Activated naive CD8-positive, alpha-beta T cell (primary cell): ENCODE data around the gene OBI1.

Source experiments
- H3K27ac Mint-ChIP-seq: one replicate; pipeline ENCODE4 v1.8.0; 2021; ENCODE audit warnings: mixed read lengths
- H3K27me3 Mint-ChIP-seq: one replicate; pipeline ENCODE4 v1.8.0; 2021; ENCODE audit warnings: mixed read lengths
- H3K36me3 Mint-ChIP-seq: one replicate; pipeline ENCODE4 v1.8.0; 2021; ENCODE audit warnings: mixed read lengths
- H3K4me1 Mint-ChIP-seq: one replicate; pipeline ENCODE4 v1.8.0; 2021; ENCODE audit warnings: low read depth, mixed read lengths
- H3K4me3 Mint-ChIP-seq: one replicate; pipeline ENCODE4 v1.8.0; 2021; ENCODE audit warnings: mild to moderate bottlenecking, mixed read lengths
- H3K9me3 Mint-ChIP-seq: one replicate; pipeline ENCODE4 v1.8.0; 2021; ENCODE audit warnings: low read depth, mixed read lengths

Gene OBI1

DNA sequence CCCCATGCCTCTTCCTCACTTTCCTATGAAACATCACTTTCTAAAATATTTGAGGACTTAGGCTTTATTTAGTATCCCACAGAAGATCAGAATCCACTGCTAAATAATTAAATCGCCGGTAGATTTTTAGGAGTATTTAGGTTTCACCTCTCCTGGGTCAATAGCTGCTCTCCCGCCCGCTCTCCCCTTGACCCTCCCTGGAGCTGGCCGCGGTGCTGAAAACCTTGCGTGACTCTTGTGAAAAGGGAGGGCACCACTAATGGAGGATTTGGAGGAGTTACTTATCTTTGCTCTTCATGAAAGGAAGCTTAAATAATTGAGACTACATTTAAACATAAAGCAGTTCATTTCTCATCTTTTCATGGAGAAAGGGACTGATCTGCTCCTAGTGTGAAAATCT lies 69.7 kb downstream of the OBI1 start:
- H3K36me3 Mint-ChIP-seq, result no peaks in the 10 kb centered on the region
- no peak overlapping the region for H3K27ac Mint-ChIP-seq
- H3K9me3 Mint-ChIP-seq, result peaks cover 26% of the 10 kb centered on the region
- peaks cover 8% of the 10 kb centered on the region for H3K4me1 Mint-ChIP-seq
- H3K4me3 Mint-ChIP-seq, result no peak overlapping the region
- peaks cover 64% of the 10 kb centered on the region for H3K27me3 Mint-ChIP-seq

DNA sequence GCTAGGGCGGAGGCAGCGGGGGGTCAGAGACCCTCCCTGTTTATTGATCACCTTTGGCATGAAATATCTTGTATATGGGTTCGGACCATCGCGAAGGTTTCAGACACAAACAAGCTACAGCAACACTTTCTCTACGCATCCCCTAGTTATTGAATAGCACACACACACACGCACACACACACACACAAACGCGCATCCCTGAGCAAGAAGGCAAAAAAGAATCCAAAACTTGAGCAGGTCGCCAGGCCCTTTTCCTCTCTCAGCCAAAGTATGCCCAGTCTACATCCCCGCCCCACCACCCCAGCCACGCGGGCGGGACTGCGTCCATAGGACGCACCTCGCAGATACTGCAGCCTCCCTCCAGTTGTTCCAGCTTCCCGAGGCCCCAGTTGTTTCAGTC lies 71.6 kb downstream of the OBI1 start:
- Mint-ChIP-seq H3K27ac (no peak overlapping the region), H3K4me3 (no peak overlapping the region), H3K27me3 (peaks cover 52% of the 10 kb centered on the region), H3K36me3 (no peaks in the 10 kb centered on the region), H3K4me1 (peaks cover 8% of the 10 kb centered on the region), H3K9me3 (peaks cover 26% of the 10 kb centered on the region)

DNA sequence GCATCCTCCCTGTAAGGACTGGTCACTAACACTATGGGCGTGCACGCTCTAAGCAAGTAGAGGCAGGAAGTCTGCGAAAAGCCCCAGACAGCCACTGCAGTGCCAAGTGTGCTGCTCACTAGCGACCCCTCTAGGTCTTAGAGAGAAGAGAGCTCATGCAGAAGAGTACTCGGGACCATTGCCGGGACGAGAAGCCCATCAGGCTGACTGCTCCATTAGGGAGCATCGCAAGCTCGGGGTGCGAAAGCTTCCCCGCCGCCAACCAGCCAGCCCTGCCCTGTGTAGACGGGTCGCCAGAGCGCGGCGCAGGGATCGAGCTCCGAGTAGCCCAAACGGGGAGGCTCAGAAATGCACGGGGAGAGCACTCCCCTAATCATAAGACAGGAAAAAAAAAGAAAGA lies 72.2 kb downstream of the OBI1 start:
- Mint-ChIP-seq H3K27ac (no peak overlapping the region), H3K27me3 (peaks cover 49% of the 10 kb centered on the region), H3K4me1 (peaks cover 8% of the 10 kb centered on the region), H3K9me3 (peaks cover 26% of the 10 kb centered on the region), H3K36me3 (no peaks in the 10 kb centered on the region), H3K4me3 (no peak overlapping the region)

DNA sequence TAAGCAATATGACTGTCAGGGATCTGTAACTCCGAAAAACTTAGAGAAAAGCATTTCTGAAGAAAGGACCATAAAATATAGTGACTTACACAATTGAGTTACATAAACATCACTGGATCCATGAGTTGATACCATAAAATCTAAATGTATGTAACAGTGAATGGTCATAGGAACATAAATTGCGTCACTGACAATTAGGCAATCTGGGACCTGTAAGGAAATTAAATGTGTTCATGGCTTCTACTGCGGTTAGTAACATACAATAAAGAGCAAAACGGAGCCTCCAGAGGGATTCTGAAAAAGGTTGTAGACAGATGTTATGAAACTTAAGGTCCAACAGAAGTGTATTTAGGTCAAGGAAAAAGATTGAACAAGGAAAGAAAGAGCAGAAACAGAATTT lies 82.7 kb downstream of the OBI1 start:
- Mint-ChIP-seq H3K4me1 (no peaks in the 10 kb centered on the region), H3K27me3 (peaks cover 13% of the 10 kb centered on the region), H3K4me3 (no peak overlapping the region), H3K9me3 (no peaks in the 10 kb centered on the region), H3K36me3 (no peaks in the 10 kb centered on the region), H3K27ac (no peak overlapping the region)

DNA sequence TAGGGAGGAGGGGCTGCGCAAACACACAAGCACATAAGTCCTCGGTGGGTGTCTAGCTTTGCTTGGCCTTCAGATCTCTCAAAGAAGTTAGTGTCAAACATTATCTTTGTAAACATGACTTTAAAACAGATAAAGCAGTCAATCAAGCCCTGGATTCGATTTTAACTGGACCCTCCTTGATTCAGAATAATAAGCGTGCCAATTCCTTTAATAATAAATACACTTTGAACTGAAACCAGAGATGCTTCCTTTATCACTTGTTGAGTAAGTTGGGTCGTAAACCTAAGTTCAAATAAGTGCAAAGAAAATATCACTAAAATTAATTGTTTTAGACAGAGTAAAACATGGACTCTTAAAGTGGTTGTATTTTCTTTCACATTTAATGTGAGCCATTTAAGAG lies 86.5 kb downstream of the OBI1 start:
- no peaks in the 10 kb centered on the region for H3K4me1 Mint-ChIP-seq
- H3K27me3 Mint-ChIP-seq, result peaks cover 7% of the 10 kb centered on the region
- H3K4me3 Mint-ChIP-seq, result no peak overlapping the region
- no peaks in the 10 kb centered on the region for H3K36me3 Mint-ChIP-seq
- no peaks in the 10 kb centered on the region for H3K9me3 Mint-ChIP-seq
- H3K27ac Mint-ChIP-seq, result no peak overlapping the region

DNA sequence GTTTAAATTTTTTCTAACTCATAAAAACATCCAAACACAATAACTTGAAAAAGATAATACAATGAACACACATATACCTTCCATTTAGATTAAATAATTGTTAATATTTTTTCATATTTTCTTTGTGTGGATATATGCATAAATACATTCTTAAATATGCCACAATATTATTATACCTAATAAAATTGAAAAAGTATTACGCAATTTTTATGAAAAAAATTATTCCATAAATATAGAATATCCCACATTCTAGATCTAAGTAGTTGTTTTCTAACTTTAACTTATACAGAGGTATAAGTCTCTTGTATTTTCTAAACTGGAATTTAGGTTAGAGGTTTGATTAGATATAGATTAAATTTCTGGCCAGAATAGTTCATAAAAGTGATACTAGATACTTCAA lies 89.9 kb downstream of the OBI1 start:
- Mint-ChIP-seq H3K27me3 (peaks cover 4% of the 10 kb centered on the region), H3K9me3 (no peaks in the 10 kb centered on the region), H3K4me3 (no peak overlapping the region), H3K36me3 (no peaks in the 10 kb centered on the region), H3K4me1 (no peaks in the 10 kb centered on the region), H3K27ac (no peak overlapping the region)

DNA sequence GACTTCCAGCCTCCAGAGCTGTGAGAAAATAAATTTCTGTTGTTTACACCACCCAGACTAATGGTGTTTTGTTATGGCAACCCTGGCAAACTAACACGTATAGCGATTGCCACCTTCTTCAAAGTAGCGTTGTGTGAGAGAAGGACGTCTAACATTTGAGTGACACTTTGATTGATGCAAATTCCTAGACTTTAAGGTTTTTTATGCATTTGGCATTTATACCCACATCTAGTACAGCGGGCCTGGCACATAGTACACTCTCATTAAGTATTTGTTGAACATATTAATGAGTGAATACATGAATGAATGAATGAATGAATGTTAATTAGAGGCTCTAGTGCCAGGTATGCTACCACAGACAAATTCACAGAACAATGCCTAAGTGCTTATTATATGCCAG lies 92.3 kb downstream of the OBI1 start:
- Mint-ChIP-seq H3K27ac (no peak overlapping the region), H3K4me1 (no peaks in the 10 kb centered on the region), H3K4me3 (no peak overlapping the region), H3K9me3 (no peaks in the 10 kb centered on the region), H3K27me3 (peaks cover 7% of the 10 kb centered on the region), H3K36me3 (no peaks in the 10 kb centered on the region)
